SU-DHL-6 (cell line): ENCODE data around the gene MRGPRF.

Source experiments
- CTCF ChIP-seq: fragments of 200-600 bp; sonication (generic); IDR thresholded peaks from one replicate; pipeline ENCODE4 v1.5.1; 2017; ENCODE audit warnings: antibody characterized with exemption, mild to moderate bottlenecking, low read length, moderate library complexity; ENCODE audit not compliant: insufficient read depth, poor library complexity, severe bottlenecking
- EZH2phosphoT487 ChIP-seq: fragments of 200-600 bp; sonication (generic), shearing (Covaris generic); conservative IDR thresholded peaks from 2 replicates; pipeline ENCODE4 v1.6.1; 2018; ENCODE audit warnings: mild to moderate bottlenecking, antibody characterized with exemption, low read length, moderate library complexity, mixed read lengths

GRCh38 chr11:69035946-69036340 is 22.9 kb upstream of the MRGPRF start:
- TF ChIP-seq CTCF, result no peak
- TF ChIP-seq EZH2phosphoT487, result no peak
